PFSK-1 (cell line): ENCODE data around the gene MLST8.

Experiments
- FOXP2 ChIP-seq: optimal IDR thresholded peaks from 2 replicates; pipeline ENCODE3; 2011; ENCODE audit warnings: borderline replicate concordance, control low read depth, inconsistent platforms; ENCODE audit not compliant: insufficient read depth; ENCODE audit errors: extremely low read length, extremely low read depth
- POLR2AphosphoS5 ChIP-seq: IDR thresholded peaks from 2 replicates; pipeline ENCODE4 v1.6.1; 2012; ENCODE audit warnings: low read depth, mild to moderate bottlenecking, control low read depth, low read length, moderate library complexity
- REST ChIP-seq, 2 experiments: IDR thresholded peaks; 2 replicates each; pipeline versions ENCODE4 v1.6.1 to v1.8.0; 2011 to 2012; ENCODE audit warnings: low read depth in 2 of 2, low read length in 2 of 2, control low read depth in 1 of 2, inconsistent platforms in 1 of 2, mild to moderate bottlenecking in 1 of 2, moderate library complexity in 1 of 2; ENCODE audit not compliant: insufficient read depth in 1 of 2
- SIN3A ChIP-seq: IDR thresholded peaks from 2 replicates; pipeline ENCODE4 v1.6.1; 2012; ENCODE audit warnings: mild to moderate bottlenecking, low read length, moderate library complexity, borderline replicate concordance; ENCODE audit not compliant: insufficient read depth
- TAF1 ChIP-seq: IDR thresholded peaks from 2 replicates; pipeline ENCODE4 v1.6.1; 2012; ENCODE audit warnings: low read length, control low read depth, borderline replicate concordance; ENCODE audit not compliant: insufficient read depth

The MLST8 gene

DNA sequence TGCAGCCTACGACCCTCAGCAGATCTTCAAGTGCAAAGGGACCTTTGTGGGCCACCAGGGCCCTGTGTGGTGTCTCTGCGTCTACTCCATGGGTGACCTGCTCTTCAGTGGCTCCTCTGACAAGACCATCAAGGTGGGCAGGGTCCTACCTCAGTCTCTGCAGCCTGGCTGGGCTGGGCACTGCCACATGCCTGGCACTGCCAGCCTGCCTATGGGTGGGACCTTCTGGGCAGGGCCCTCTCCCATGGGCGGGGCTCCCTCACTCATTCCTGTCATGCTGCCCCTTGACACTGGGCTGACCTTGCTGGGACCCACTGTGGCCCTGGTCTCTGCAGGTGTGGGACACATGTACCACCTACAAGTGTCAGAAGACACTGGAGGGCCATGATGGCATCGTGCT lies 31.3 kb upstream of the MLST8 start:
- TF ChIP-seq FOXP2 = no peak
- no peak for TF ChIP-seq SIN3A
- no peak for TF ChIP-seq REST (IDR thresholded peaks at IDR 0.05; ENCODE audit: insufficient read depth in 1 of 2, low read depth in 2 of 2, low read length in 2 of 2)
- no peak for TF ChIP-seq TAF1
- TF ChIP-seq POLR2AphosphoS5 = no peak

GRCh38 chr16:2174396-2175131 lies 30.7 kb upstream of the MLST8 start:
- TF ChIP-seq FOXP2 = no peak
- no peak for TF ChIP-seq SIN3A
- no peak for TF ChIP-seq TAF1

GRCh38 chr16:2175454-2175853 lies 29.8 kb upstream of the MLST8 start:
- no peak for TF ChIP-seq POLR2AphosphoS5
- TF ChIP-seq TAF1 = no peak

GRCh38 chr16:2176047-2176446 lies 29.2 kb upstream of the MLST8 start:
- no peak for TF ChIP-seq POLR2AphosphoS5
- no peak for TF ChIP-seq REST (IDR thresholded peaks at IDR 0.05; ENCODE audit: insufficient read depth in 1 of 2, low read depth in 2 of 2, low read length in 2 of 2)
- no peak for TF ChIP-seq FOXP2
- no peak for TF ChIP-seq TAF1
- no peak for TF ChIP-seq SIN3A

DNA sequence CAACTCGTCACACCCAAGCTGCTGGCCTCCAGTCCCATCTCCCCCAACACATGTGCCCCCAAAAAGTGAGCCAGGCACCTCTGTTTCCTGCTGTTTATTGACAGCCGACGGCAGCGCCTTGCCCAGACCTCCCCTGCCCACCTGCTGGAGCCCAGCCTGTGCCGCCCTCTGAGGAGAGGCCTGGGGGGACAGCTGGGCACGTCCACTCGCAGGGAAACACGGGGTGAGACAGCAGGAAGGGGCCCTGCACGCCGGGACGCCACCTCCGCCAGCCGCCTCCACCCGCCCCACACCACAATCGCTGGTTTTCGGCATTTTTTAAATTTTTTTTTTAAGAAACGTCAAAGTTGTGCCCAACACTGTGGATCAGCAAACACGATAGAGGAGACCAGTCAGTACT lies 28.2 kb upstream of the MLST8 start:
- no peak for TF ChIP-seq SIN3A
- no peak for TF ChIP-seq REST (IDR thresholded peaks at IDR 0.05; ENCODE audit: insufficient read depth in 1 of 2, low read depth in 2 of 2, low read length in 2 of 2)
- TF ChIP-seq FOXP2 = no peak
- TF ChIP-seq POLR2AphosphoS5 = no peak
- no peak for TF ChIP-seq TAF1

GRCh38 chr16:2177561-2177960 lies 27.7 kb upstream of the MLST8 start:
- TF ChIP-seq REST (IDR thresholded peaks at IDR 0.05; ENCODE audit: insufficient read depth in 1 of 2, low read depth in 2 of 2, low read length in 2 of 2) (no peak), SIN3A (no peak), FOXP2 (no peak), POLR2AphosphoS5 (no peak), TAF1 (no peak)
